Kidney epithelial cell (primary cell): ENCODE results near the gene SI. TPM values are rescaled to one million over a fixed set of nuclear protein-coding genes. Genes with fewer than 3 reads are reported as not detected.

Experiments used
- DNase-seq: peaks from one replicate; pipeline ENCODE4 v3.0.0-alpha.2; 2010; ENCODE audit warnings: low read depth
- H3K27me3 ChIP-seq: 2 replicates; pipeline ENCODE4 v1.6.0; 2011; ENCODE audit warnings: low read length; ENCODE audit not compliant: control insufficient read depth, insufficient read depth
- H3K36me3 ChIP-seq: 2 replicates; pipeline ENCODE4 v1.5.1; 2011; ENCODE audit warnings: low read length; ENCODE audit not compliant: control insufficient read depth, insufficient read depth
- H3K4me3 ChIP-seq: 2 replicates; pipeline ENCODE4 v1.5.1; 2011; ENCODE audit warnings: low read depth, mild to moderate bottlenecking, control low read depth, low read length
- CTCF ChIP-seq: IDR thresholded peaks from 2 replicates; pipeline ENCODE4 v1.5.1; 2011; ENCODE audit warnings: mild to moderate bottlenecking, moderate library complexity, low read length, control low read depth, inconsistent platforms; ENCODE audit not compliant: insufficient read depth, poor library complexity, severe bottlenecking
- total RNA-seq: library from RNA; depleted of rRNA; stranded (reverse); fragments of >200 nt; gene quantifications from 2 replicates; pipeline ENCODE4 v1.2.3, GENCODE V29; 2015

SI gene
- total RNA-seq, 1 donor from 2014 or later = not detected

- TF ChIP-seq CTCF = no peak
- no peaks in the 10 kb centered on the region for H3K27me3 ChIP-seq
- DNase-seq = no peak
- H3K4me3 ChIP-seq = no peak overlapping the region
- no peaks in the 10 kb centered on the region for H3K36me3 ChIP-seq
These were observed 2.6 kb downstream of the SI start for GRCh38 chr3:165075695-165076094.

- Histone ChIP-seq H3K4me3 (no peak overlapping the region), H3K27me3 (no peaks in the 10 kb centered on the region), H3K36me3 (no peaks in the 10 kb centered on the region)
- DNase-seq = no peak
- no peak for TF ChIP-seq CTCF
These were observed 7.6 kb downstream of the SI start for GRCh38 chr3:165070682-165071081.

DNA sequence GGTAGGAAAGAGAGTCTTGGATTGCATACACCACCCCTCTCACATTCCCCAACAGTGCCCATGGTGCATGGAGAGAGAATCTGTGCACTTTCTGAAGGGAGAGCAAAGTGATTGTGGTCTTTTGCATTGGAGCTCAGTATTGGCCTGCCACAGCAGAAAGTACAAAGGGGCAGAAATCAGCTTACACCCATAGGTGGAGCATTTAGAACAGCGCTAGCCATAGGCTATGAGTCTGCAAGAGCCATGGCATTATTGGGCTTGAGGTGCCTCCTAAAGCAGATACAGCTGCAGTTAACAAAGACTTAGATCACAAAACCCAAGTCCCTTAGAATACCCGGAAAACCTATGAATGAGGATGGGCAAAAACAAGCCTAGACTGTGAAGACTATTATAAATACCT lies 21.8 kb downstream of the SI start:
- no peaks in the 10 kb centered on the region for H3K36me3 ChIP-seq
- no peak for TF ChIP-seq CTCF
- no peak for DNase-seq
- H3K4me3 ChIP-seq = no peak overlapping the region
- H3K27me3 ChIP-seq = no peaks in the 10 kb centered on the region

DNA sequence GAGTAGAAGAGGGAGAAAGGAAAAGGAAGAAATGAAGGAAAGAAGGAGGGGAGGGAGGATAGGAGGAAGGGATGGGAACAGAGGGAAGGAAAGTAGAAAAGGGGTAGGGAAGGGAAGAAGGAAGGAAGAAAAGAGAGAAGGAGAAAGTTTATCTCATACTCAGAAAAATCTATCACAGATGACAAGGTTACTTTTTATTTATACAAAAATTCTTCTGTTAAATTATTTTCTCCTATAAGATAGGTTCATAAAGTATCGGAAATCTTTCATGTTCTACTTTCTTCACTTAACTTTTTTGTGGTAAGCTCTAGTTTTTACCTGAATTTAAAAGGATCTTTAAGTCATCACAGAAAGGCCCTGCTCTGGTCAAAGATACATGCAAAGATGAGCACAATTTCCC lies 38.1 kb downstream of the SI start:
- DNase-seq = no peak
- TF ChIP-seq CTCF = no peak
- Histone ChIP-seq H3K36me3 (no peaks in the 10 kb centered on the region), H3K27me3 (no peaks in the 10 kb centered on the region), H3K4me3 (no peak overlapping the region)

DNA sequence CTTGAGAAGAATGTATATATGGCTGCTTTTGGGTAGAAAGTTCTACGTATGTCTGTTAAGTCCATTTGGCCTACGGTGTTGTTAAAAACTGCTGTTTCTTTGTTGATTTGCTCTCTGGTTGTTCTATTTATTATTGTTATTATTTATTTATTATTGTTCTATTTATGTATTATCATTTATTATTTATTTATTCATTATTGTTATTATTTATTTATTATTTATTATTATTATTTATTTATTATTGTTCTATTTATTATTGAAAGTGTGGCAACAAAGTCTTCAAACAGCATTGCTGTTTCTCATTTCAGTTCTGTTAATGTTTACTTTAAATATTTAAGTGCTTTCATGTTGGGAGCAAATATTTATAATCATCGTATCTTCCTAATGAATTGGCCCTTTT lies 66.7 kb downstream of the SI start:
- Histone ChIP-seq H3K27me3 (no peaks in the 10 kb centered on the region), H3K36me3 (no peaks in the 10 kb centered on the region), H3K4me3 (no peak overlapping the region)
- TF ChIP-seq CTCF = no peak
- DNase-seq = no peak

DNA sequence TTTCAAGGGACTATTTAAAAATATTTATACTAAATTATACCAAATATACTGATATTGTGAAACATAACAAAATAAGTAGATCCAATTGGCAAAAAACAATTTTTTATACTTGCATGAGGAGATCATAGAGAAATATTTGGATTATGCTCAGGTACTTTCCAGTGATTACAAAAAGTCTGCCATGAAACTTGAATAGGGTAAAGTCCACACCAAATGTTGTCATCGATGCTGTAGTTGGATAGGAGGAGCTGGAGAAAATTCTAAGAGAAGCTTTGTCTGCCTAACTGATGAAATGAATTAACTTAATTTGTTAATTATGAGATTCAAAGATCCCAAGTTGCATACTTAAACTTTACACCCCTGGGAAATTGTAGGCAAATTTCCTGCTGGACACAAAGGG lies 93.3 kb downstream of the SI start:
- DNase-seq = no peak
- H3K36me3 ChIP-seq = no peaks in the 10 kb centered on the region
- no peak overlapping the region for H3K4me3 ChIP-seq
- no peak for TF ChIP-seq CTCF
- no peaks in the 10 kb centered on the region for H3K27me3 ChIP-seq
